HCT116 (cell line): ENCODE data around the gene ZNG1C. TPM values are rescaled to one million over a fixed set of nuclear protein-coding genes. Genes with fewer than 3 reads are reported as not detected.
"Not testable (repeated sequence)": the region's sequence is repeated elsewhere in the genome, so short reads cannot be mapped to it uniquely, and the experiment has no call there.

Experiments
- ATAC-seq: fragments of 200-7000 bp; cut with Tn5 transposase; 2 replicates; pipeline ENCODE4 v1.9.1; 2020; ENCODE audit warnings: mild to moderate bottlenecking, moderate library complexity
- BruUV-seq: library from RNA; stranded (reverse); fragments of 400-500 nt; replicated peaks from 2 replicates; lab custom pipeline; 2021; lab: Mats Ljungman, UMichigan
- CTCF ChIA-PET: fragments of 300-600 bp; sonication (Branson Sonifier 250); formaldehyde crosslinking; loops from one replicate; lab custom pipeline; 2021; ENCODE audit warnings: antibody characterized with exemption; lab: Charles Lee
- POLR2A ChIA-PET: fragments of 300-600, 350-600 bp; sonication (Branson Sonifier 250); formaldehyde crosslinking; loops from one replicate; lab custom pipeline; 2021; ENCODE audit warnings: antibody characterized with exemption; lab: Charles Lee
- RAD21 ChIA-PET, 2 experiments: fragments of 300-600 bp; sonication (Branson Sonifier 250); formaldehyde crosslinking; loops; one replicate each; lab custom pipeline; 2023; ENCODE audit warnings: low total read pairs in 2 of 2; ENCODE audit not compliant: uncharacterized antibody in 2 of 2, unreplicated experiment in 2 of 2, low non-redundant PET in 1 of 2; lab: Charles Lee
- DNase-seq: peaks from one replicate; pipeline ENCODE4 v3.0.0-alpha.2; 2010; ENCODE audit warnings: low read depth, low spot score
- H2AFZ ChIP-seq: fragments of 200-600 bp; shearing (Covaris generic), sonication (generic); 2 replicates; pipeline ENCODE4 v1.6.1; 2017; ENCODE audit warnings: low read depth, mixed run types, mixed read lengths, antibody characterized with exemption, low read length; ENCODE audit not compliant: poor library complexity, severe bottlenecking
- H3K27ac ChIP-seq: 2 replicates; pipeline ENCODE4 v1.5.1; 2012; ENCODE audit warnings: low read depth, low read length
- H3K27me3 ChIP-seq: fragments of 200-600 bp; sonication (generic); 2 replicates; pipeline ENCODE4 v1.6.1; 2016; ENCODE audit warnings: mixed run types, low read length, mixed read lengths; ENCODE audit not compliant: insufficient read depth
- H3K36me3 ChIP-seq, 2 experiments: fragments of 200-500 bp in 1 of 2; fragments of 200-600 bp in 1 of 2; sonication (Bioruptor generic) in 1 of 2; sonication (generic) in 1 of 2; 2 replicates each; pipeline versions ENCODE4 v1.5.1 to v1.6.1; 2014 to 2016; ENCODE audit warnings: low read length in 2 of 2, inconsistent platforms in 1 of 2, mixed read lengths in 1 of 2, mixed run types in 1 of 2; ENCODE audit not compliant: insufficient read depth in 2 of 2, control insufficient read depth in 1 of 2
- H3K4me1 ChIP-seq, 2 experiments: fragments of 200-600 bp in 1 of 2; sonication (generic) in 1 of 2; 2 replicates each; pipeline versions ENCODE4 v1.5.1 to v1.6.1; 2012 to 2017; ENCODE audit warnings: low read length in 2 of 2, inconsistent platforms in 1 of 2, mild to moderate bottlenecking in 1 of 2, mixed read lengths in 1 of 2, mixed run types in 1 of 2, moderate library complexity in 1 of 2; ENCODE audit not compliant: insufficient read depth in 2 of 2, control insufficient read depth in 1 of 2
- H3K4me2 ChIP-seq: fragments of 200-600 bp; sonication (generic); 2 replicates; pipeline ENCODE4 v1.6.1; 2017; ENCODE audit warnings: mixed run types, low read length, mixed read lengths
- H3K4me3 ChIP-seq, 2 experiments: fragments of 200-600 bp in 1 of 2; sonication (generic) in 1 of 2; replicated peaks in 1 of 2; 2 replicates each; pipeline ENCODE4 v1.5.1; 2011 to 2016; ENCODE audit warnings: low read length in 2 of 2, control low read depth in 1 of 2, low read depth in 1 of 2, mild to moderate bottlenecking in 1 of 2, mixed read lengths in 1 of 2, mixed run types in 1 of 2
- H3K79me2 ChIP-seq: fragments of 200-600 bp; sonication (generic); 2 replicates; pipeline ENCODE4 v1.6.1; 2017; ENCODE audit warnings: mild to moderate bottlenecking, mixed run types, low read length, moderate library complexity, mixed read lengths; ENCODE audit not compliant: insufficient read depth
- H3K9ac ChIP-seq: fragments of 200-600 bp; sonication (generic); 2 replicates; pipeline ENCODE4 v1.6.1; 2016; ENCODE audit warnings: low read length, mixed read lengths
- H3K9me2 ChIP-seq: fragments of 200-600 bp; sonication (generic), shearing (Covaris generic); 2 replicates; pipeline ENCODE4 v1.6.1; 2017; ENCODE audit warnings: mixed run types, mild to moderate bottlenecking, moderate library complexity; ENCODE audit not compliant: insufficient read depth
- H3K9me3 ChIP-seq, 2 experiments: fragments of 200-500 bp in 1 of 2; fragments of 200-600 bp in 1 of 2; sonication (Bioruptor generic) in 1 of 2; sonication (generic) in 1 of 2; 2 replicates each; pipeline ENCODE4 v1.6.1; 2014 to 2017; ENCODE audit warnings: low read length in 2 of 2, mixed read lengths in 2 of 2, inconsistent platforms in 1 of 2, low read depth in 1 of 2, mild to moderate bottlenecking in 1 of 2, mixed run types in 1 of 2, moderate library complexity in 1 of 2; ENCODE audit not compliant: control insufficient read depth in 1 of 2, insufficient read depth in 1 of 2
- H4K20me1 ChIP-seq: fragments of 200-600 bp; sonication (generic), shearing (Covaris generic); 2 replicates; pipeline ENCODE4 v1.6.1; 2017; ENCODE audit warnings: mixed run types, mild to moderate bottlenecking, moderate library complexity; ENCODE audit not compliant: insufficient read depth
- intact Hi-C: fragments of 100-400 bp; cut with micrococcal nuclease; formaldehyde crosslinking; loops from 2 replicates; pipeline ENCODE4 v1.10.0; 2022
- total RNA-seq: library from RNA; stranded (reverse); gene quantifications from one replicate; pipeline ENCODE4 v1.2.1, GENCODE V29; 2021; ENCODE audit not compliant: unreplicated experiment

The ZNG1C gene
- total RNA-seq, 1 experiment from 2014 or later = 28.4 TPM

GRCh38 chr9:68338000-68338399, 96.2 kb downstream of the ZNG1C start:
- RAD21 ChIA-PET = not testable (repeated sequence)

GRCh38 chr9:68342265-68343025, 100.7 kb downstream of the ZNG1C start:
- H3K4me2 ChIP-seq, H2AFZ ChIP-seq, H3K79me2 ChIP-seq, BruUV-seq, H3K36me3 ChIP-seq, H3K9ac ChIP-seq, H3K9me2 ChIP-seq, H4K20me1 ChIP-seq, RAD21 ChIA-PET, H3K27me3 ChIP-seq, H3K9me3 ChIP-seq, H3K4me3 ChIP-seq, DNase-seq, H3K4me1 ChIP-seq, POLR2A ChIA-PET, H3K27ac ChIP-seq: not testable (repeated sequence)
- peak; percentile 93 for ATAC-seq
- CTCF ChIA-PET = interaction anchor here (1.2 to 1.6 kb wide), 2 partner anchors 166 to 226 kb away, joined by 3 to 8 read pairs; no protein-coding TSS in a partner anchor
- intact Hi-C loops = loop anchor here (10.0 kb wide), 1 partner anchor 222 kb away; no protein-coding TSS in a partner anchor

More at GRCh38 chr9:68338000-68338399, 96.2 kb downstream of the ZNG1C start:
- H3K9me3 ChIP-seq, POLR2A ChIA-PET, H2AFZ ChIP-seq, H3K4me1 ChIP-seq, H4K20me1 ChIP-seq, H3K27me3 ChIP-seq, BruUV-seq, ATAC-seq, H3K9me2 ChIP-seq, intact Hi-C loops, H3K36me3 ChIP-seq, H3K79me2 ChIP-seq, H3K4me3 ChIP-seq, DNase-seq, H3K4me2 ChIP-seq, CTCF ChIA-PET, H3K9ac ChIP-seq, H3K27ac ChIP-seq: not testable (repeated sequence)

- H3K9me3 ChIP-seq, RAD21 ChIA-PET, H3K79me2 ChIP-seq, H3K9ac ChIP-seq, H4K20me1 ChIP-seq, H3K4me3 ChIP-seq, H3K36me3 ChIP-seq, DNase-seq, BruUV-seq, H3K27me3 ChIP-seq, H3K4me2 ChIP-seq, H3K4me1 ChIP-seq, H3K9me2 ChIP-seq, POLR2A ChIA-PET, ATAC-seq, H3K27ac ChIP-seq, H2AFZ ChIP-seq: not testable (repeated sequence)
- CTCF ChIA-PET = interaction anchor here (0.7 to 1.6 kb wide), 3 partner anchors 75 to 225 kb away, joined by 3 to 8 read pairs (median 3); no protein-coding TSS in a partner anchor
- intact Hi-C loops = loop anchor here (10.0 kb wide), 1 partner anchor 222 kb away; no protein-coding TSS in a partner anchor
Observed at GRCh38 chr9:68343242-68343641, 101.5 kb downstream of the ZNG1C start.

GRCh38 chr9:68343992-68344391, 102.2 kb downstream of the ZNG1C start:
- H2AFZ ChIP-seq, H3K4me3 ChIP-seq, H3K9me3 ChIP-seq, H3K4me2 ChIP-seq, H3K27me3 ChIP-seq, H3K36me3 ChIP-seq, POLR2A ChIA-PET, BruUV-seq, H3K9ac ChIP-seq, ATAC-seq, H3K27ac ChIP-seq, H3K4me1 ChIP-seq, H4K20me1 ChIP-seq, RAD21 ChIA-PET, H3K79me2 ChIP-seq, H3K9me2 ChIP-seq, DNase-seq: not testable (repeated sequence)
- CTCF ChIA-PET = interaction anchor here (1.6 kb wide), 1 partner anchor 224 kb away, joined by 8 read pairs; no protein-coding TSS in a partner anchor
- intact Hi-C loops = loop anchor here (10.0 kb wide), 1 partner anchor 221 kb away; no protein-coding TSS in a partner anchor
